Right atrium auricular region (tissue), 2 donors: ENCODE measurements around the gene C1QB. TPM values are rescaled to one million over a fixed set of nuclear protein-coding genes. Genes with fewer than 3 reads are reported as not detected.

Experiments
- DNase-seq: peaks from one replicate; pipeline ENCODE4 v3.0.0-alpha.2; 2019; ENCODE audit warnings: low spot score
- H3K27ac ChIP-seq, 2 donors: fragments of 200-600 bp; sonication (generic); 1 replicate in 1 of 2; 2 replicates in 1 of 2; pipeline ENCODE4 v1.5.1; 2016 to 2019
- H3K27me3 ChIP-seq, 2 donors: fragments of 200-600 bp; sonication (generic); one replicate each; pipeline versions ENCODE4 v1.5.1 to v1.6.0; 2017 to 2019
- H3K36me3 ChIP-seq: fragments of 200-600 bp; sonication (generic); one replicate; pipeline ENCODE4 v1.5.1; 2016
- H3K4me1 ChIP-seq, 2 donors: fragments of 200-600 bp; sonication (generic); one replicate each; pipeline versions ENCODE4 v1.5.1 to v1.6.0; 2017 to 2019
- H3K4me3 ChIP-seq, 2 donors: fragments of 200-600 bp; sonication (generic); 1 replicate in 1 of 2; 2 replicates in 1 of 2; pipeline ENCODE4 v1.5.1; 2017 to 2019; ENCODE audit warnings: mild to moderate bottlenecking in 1 of 2, moderate library complexity in 1 of 2
- H3K9me3 ChIP-seq, 2 donors: fragments of 200-600 bp; sonication (generic); one replicate each; pipeline ENCODE4 v1.5.1; 2019
- total RNA-seq, 2 donors: library from RNA; depleted of rRNA; stranded (reverse); fragments of >200 nt; gene quantifications; one replicate each; pipeline ENCODE4 v1.1.0, GENCODE V29; 2016
- TF ChIP-seq, protein P1 (sequence below), 2 donors: fragments of 200-600 bp; sonication (generic); IDR thresholded peaks; one replicate each; pipeline ENCODE4 v1.5.1; 2019; ENCODE audit warnings: antibody characterized with exemption in 2 of 2

C1QB gene
- total RNA-seq, 2 donors from 2014 or later, result 82.5 to 262 TPM

DNA sequence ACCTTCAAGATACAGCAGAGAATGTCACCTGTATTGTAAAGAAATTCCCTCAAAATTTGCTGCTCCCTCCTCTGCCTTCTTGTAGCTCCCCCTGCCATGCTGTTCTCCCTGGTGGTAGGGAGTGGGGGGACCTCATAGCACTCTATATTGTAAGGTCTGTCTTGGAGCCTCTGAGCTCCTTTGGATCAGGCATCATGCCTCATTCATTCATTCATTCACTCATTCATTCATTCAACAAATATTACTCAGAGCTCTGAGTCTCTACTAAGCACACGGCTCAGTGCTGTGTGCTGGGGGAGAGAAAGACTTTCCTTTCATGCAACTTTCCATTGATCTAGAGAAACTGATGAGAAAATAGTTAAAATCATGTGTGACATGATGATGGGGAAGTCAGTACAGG, 30.5 kb downstream of the C1QB start:
- H3K4me1 ChIP-seq, result no peaks in the 10 kb centered on the region
- no peak overlapping the region for H3K4me3 ChIP-seq
- H3K27ac ChIP-seq, result no peak overlapping the region
- H3K9me3 ChIP-seq, result no peaks in the 10 kb centered on the region
- no peaks in the 10 kb centered on the region for H3K36me3 ChIP-seq
- H3K27me3 ChIP-seq, result no peaks in the 10 kb centered on the region
- TF ChIP-seq, protein P1, sequence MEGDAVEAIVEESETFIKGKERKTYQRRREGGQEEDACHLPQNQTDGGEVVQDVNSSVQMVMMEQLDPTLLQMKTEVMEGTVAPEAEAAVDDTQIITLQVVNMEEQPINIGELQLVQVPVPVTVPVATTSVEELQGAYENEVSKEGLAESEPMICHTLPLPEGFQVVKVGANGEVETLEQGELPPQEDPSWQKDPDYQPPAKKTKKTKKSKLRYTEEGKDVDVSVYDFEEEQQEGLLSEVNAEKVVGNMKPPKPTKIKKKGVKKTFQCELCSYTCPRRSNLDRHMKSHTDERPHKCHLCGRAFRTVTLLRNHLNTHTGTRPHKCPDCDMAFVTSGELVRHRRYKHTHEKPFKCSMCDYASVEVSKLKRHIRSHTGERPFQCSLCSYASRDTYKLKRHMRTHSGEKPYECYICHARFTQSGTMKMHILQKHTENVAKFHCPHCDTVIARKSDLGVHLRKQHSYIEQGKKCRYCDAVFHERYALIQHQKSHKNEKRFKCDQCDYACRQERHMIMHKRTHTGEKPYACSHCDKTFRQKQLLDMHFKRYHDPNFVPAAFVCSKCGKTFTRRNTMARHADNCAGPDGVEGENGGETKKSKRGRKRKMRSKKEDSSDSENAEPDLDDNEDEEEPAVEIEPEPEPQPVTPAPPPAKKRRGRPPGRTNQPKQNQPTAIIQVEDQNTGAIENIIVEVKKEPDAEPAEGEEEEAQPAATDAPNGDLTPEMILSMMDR (IDR thresholded peaks at IDR 0.05), result no peak
- DNase-seq, result no peak

DNA sequence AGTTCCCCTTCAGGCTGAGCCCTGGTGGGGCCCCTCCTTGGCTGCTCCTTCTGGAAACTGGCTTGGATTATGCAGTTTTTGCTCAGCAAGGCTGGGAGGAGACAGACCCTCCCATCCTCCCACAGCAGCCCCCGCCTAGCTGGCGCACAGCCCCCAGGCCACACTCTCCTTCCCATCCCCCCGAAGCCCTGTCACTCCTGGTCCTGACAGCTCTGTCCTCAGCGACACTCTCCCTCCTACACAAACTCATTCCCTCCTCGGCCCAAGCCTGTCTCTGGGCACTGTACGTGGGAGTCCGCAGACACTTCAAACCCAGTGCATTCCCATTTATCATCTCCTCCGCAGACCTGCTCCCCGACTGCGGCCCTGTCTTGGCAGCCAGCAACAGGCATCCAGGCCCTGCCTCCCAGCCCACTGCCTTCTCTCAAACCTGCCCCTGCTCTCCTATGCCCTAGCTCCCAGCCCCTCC, 32.6 kb downstream of the C1QB start:
- no peak for DNase-seq
- TF ChIP-seq, protein P1 (IDR thresholded peaks at IDR 0.05), result no peak
- no peak overlapping the region for H3K27ac ChIP-seq
- H3K4me1 ChIP-seq, result no peaks in the 10 kb centered on the region
- no peaks in the 10 kb centered on the region for H3K9me3 ChIP-seq
- no peaks in the 10 kb centered on the region for H3K36me3 ChIP-seq
- H3K27me3 ChIP-seq, result no peaks in the 10 kb centered on the region
- no peak overlapping the region for H3K4me3 ChIP-seq

DNA sequence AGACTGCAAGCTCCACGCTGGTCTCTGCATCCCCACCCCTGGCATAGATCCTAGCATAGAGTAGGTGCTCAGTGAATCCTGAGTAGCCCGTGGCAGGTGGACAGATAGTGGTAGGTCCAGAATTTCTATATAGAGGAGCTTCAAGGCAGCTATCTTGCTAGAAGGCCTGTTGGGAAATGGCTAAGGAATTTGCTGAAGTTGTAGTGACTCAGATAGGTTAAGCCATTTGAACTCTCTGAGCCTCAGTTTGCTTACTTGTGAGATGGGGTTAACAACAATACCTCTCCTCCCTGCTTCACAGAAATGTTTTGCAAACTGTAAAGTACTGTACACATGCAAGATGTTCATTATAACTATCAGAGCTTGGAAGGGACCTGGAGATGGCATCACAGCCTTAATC, 34.2 kb downstream of the C1QB start:
- no peaks in the 10 kb centered on the region for H3K9me3 ChIP-seq
- no peaks in the 10 kb centered on the region for H3K27me3 ChIP-seq
- no peaks in the 10 kb centered on the region for H3K36me3 ChIP-seq
- TF ChIP-seq, protein P1 (IDR thresholded peaks at IDR 0.05), result no peak
- no peak for DNase-seq
- no peak overlapping the region for H3K4me3 ChIP-seq
- H3K27ac ChIP-seq, result no peak overlapping the region
- H3K4me1 ChIP-seq, result no peaks in the 10 kb centered on the region

DNA sequence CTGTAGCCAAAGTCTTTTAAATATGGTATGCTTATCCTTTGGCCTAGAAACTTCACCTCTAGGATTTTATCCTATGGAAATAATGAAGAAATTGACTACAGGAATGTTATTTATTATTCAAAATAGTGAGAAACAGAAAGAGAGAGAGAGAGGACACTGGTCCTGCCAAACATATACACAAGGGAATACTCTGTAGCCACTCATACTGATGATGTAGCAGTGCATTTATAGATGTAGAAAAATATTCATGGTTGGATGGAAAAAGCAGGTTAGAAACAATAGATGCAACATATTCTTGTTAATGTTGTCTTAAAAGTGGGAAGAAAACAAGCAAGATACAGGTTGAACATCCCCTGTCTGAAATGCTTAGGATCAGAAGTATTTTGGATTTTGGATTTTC, 35.4 kb downstream of the C1QB start:
- TF ChIP-seq, protein P1 (IDR thresholded peaks at IDR 0.05), result no peak
- no peak for DNase-seq
- Histone ChIP-seq H3K4me3 (no peak overlapping the region), H3K4me1 (no peaks in the 10 kb centered on the region), H3K36me3 (no peaks in the 10 kb centered on the region), H3K27me3 (no peaks in the 10 kb centered on the region), H3K9me3 (no peaks in the 10 kb centered on the region), H3K27ac (no peak overlapping the region)

DNA sequence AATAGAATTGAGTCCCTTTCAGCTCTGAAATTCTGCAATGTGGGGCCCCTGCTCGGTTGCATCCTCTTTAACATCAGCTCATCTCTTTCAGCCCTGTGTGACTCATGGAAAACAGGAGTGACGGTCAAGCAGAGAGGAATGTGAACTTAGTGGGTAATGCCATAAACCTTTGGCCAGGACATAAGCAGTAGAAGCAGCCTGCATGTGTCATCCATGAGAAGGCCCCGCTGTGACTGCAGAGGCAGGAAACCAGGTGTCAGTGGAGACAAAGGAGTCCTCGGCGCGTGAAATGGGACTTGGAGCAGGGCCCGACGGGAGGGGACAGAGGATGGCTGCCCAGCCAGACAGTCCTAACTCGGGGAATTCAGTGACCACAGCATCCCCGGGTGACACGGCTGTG, 36.5 kb downstream of the C1QB start:
- Histone ChIP-seq H3K27me3 (no peaks in the 10 kb centered on the region), H3K4me3 (no peak overlapping the region), H3K27ac (no peak overlapping the region), H3K4me1 (no peaks in the 10 kb centered on the region), H3K36me3 (no peaks in the 10 kb centered on the region), H3K9me3 (no peaks in the 10 kb centered on the region)
- DNase-seq, result no peak
- TF ChIP-seq, protein P1 (IDR thresholded peaks at IDR 0.05), result no peak

DNA sequence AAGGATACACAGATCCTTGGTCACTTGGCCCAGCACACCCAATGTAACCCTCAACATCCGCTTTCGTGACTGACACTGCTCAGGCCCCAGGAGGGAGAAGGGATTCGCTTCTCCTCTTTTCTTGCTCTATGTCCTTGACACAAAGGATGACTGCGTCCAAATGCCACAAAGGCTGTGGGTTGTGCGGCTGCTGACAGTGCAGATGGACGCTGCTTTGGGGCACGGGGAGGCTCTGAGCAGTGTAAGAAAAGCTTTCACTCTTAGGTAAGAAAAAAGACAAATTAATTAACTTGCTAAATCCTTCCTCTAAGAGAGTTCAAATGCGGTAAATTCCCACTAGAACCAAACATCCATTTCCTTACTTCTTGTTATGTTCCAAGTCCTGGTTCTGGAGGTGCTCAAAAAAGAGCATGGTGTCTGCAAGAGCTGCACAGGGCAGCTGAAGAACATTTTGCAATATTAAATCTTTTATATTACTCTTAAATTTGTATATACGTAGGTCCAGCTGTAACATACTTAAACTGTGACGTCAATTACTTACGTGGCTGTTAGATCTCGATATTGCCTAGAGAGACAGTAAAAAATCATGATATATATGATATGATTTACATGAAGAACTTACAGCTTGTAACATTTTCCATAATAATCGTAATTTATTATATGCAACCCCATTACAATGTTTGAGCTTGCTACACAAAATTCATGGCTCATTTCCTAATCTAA, 38.2 kb downstream of the C1QB start:
- TF ChIP-seq, protein P1 (IDR thresholded peaks at IDR 0.05), result no peak
- DNase-seq, result no peak
- Histone ChIP-seq H3K27me3 (no peaks in the 10 kb centered on the region), H3K36me3 (no peaks in the 10 kb centered on the region), H3K4me3 (no peak overlapping the region), H3K4me1 (no peaks in the 10 kb centered on the region), H3K27ac (no peak overlapping the region), H3K9me3 (no peaks in the 10 kb centered on the region)
